ENCODE measurements around the gene CTXN3. TPM values are rescaled to one million over a fixed set of nuclear protein-coding genes. Genes with fewer than 3 reads are reported as not detected.

Gene CTXN3
- total RNA-seq, 2 donors from 2014 or later = not detected

DNA sequence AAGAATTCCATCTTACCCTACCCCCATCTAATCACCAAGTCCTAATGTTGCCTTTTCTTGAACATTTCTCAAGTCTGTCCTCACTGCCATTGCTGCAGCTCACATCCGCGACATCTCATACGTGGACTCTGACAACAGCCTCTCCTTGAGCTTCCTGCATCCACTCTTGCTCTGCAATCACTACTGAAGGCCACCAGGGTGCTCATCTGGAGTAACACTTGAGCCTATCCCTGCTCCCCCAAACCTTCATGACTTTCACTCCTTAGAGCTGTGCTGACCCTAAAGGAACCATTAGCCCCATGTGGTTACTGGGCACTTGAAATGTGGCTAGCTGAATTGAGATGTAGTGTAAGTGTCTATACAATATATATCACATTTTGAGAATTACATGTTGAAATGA is 46.4 kb upstream of the CTXN3 start:
- WGBS = 98% methylated on average over 3 of the region's 3 CpGs
- no peak for DNase-seq (ENCODE audit: low spot score)
- TF ChIP-seq POLR2A (IDR thresholded peaks at IDR 0.05) (no peak), POLR2AphosphoS5 (IDR thresholded peaks at IDR 0.05) (no peak)
- TF ChIP-seq, protein P1, sequence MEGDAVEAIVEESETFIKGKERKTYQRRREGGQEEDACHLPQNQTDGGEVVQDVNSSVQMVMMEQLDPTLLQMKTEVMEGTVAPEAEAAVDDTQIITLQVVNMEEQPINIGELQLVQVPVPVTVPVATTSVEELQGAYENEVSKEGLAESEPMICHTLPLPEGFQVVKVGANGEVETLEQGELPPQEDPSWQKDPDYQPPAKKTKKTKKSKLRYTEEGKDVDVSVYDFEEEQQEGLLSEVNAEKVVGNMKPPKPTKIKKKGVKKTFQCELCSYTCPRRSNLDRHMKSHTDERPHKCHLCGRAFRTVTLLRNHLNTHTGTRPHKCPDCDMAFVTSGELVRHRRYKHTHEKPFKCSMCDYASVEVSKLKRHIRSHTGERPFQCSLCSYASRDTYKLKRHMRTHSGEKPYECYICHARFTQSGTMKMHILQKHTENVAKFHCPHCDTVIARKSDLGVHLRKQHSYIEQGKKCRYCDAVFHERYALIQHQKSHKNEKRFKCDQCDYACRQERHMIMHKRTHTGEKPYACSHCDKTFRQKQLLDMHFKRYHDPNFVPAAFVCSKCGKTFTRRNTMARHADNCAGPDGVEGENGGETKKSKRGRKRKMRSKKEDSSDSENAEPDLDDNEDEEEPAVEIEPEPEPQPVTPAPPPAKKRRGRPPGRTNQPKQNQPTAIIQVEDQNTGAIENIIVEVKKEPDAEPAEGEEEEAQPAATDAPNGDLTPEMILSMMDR (IDR thresholded peaks at IDR 0.05) = no peak

DNA sequence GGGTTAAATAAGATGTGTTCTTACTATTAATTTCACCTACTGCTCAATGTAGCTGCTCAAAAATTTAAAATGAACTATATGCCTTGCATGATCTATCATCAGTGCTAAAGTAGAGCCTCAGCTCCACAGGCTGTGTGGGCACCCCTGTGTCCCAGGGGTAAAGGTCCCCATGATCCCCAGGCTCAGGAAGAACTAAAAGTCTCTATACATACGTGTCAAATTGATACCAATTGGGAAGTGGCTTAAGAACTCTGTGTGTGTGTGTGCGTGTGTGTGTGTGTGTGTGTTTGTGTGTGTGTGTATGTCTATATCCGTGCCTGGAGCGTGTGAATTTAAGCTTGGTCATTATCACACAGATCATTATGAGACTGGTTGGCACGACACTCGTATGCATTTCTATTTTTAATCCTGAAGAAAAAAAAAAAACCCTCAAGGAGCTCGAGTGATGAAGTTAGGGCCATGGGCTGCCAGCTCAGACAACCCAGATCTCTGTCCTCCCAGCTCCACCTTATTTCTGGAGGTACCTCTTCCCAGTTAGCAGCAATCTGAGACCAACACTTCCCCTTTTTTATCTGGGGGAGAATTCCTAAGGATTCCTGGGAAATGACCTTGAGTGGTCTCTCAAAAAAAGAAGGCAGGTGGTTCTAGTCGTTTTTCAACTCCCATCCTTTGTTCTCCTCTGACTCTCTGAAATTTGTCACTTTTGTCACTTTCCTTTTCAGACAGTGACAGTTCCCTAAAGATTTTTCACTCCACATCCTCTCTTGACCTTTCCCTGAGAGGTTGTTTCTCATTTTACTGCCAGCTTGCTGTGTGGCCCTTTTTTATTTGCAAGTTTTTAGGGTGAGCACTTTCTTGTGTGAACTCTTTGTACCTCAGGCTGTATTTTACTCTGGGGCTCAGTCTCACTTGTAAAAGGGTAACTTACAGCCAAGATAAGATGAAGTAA is 45.7 kb upstream of the CTXN3 start:
- TF ChIP-seq POLR2A (IDR thresholded peaks at IDR 0.05) (no peak), POLR2AphosphoS5 (IDR thresholded peaks at IDR 0.05) (no peak)
- TF ChIP-seq, protein P1 (IDR thresholded peaks at IDR 0.05) = no peak
- intact Hi-C loops (cut with DNase I) = no loop called here
- DNase-seq (ENCODE audit: low spot score) = no peak
- no peak overlapping the region for H3K27ac ChIP-seq
- H3K36me3 ChIP-seq = no peaks in the 10 kb centered on the region
- WGBS = 40% methylated on average over 8 of the region's 8 CpGs
- no peaks in the 10 kb centered on the region for H3K27me3 ChIP-seq (replicated peaks; ENCODE audit: insufficient read depth)
- no peaks in the 10 kb centered on the region for H3K4me1 ChIP-seq (replicated peaks)
- no peak overlapping the region for H3K4me3 ChIP-seq
- no peaks in the 10 kb centered on the region for H3K9me3 ChIP-seq

More for the DNA sequence above, 46.4 kb upstream of the CTXN3 start:
- H3K9me3 ChIP-seq = no peaks in the 10 kb centered on the region
- no peaks in the 10 kb centered on the region for H3K36me3 ChIP-seq
- no peaks in the 10 kb centered on the region for H3K4me1 ChIP-seq (replicated peaks)
- intact Hi-C loops (cut with DNase I) = no loop called here
- no peaks in the 10 kb centered on the region for H3K27me3 ChIP-seq (replicated peaks; ENCODE audit: insufficient read depth)
- no peak overlapping the region for H3K27ac ChIP-seq
- H3K4me3 ChIP-seq = no peak overlapping the region

DNA sequence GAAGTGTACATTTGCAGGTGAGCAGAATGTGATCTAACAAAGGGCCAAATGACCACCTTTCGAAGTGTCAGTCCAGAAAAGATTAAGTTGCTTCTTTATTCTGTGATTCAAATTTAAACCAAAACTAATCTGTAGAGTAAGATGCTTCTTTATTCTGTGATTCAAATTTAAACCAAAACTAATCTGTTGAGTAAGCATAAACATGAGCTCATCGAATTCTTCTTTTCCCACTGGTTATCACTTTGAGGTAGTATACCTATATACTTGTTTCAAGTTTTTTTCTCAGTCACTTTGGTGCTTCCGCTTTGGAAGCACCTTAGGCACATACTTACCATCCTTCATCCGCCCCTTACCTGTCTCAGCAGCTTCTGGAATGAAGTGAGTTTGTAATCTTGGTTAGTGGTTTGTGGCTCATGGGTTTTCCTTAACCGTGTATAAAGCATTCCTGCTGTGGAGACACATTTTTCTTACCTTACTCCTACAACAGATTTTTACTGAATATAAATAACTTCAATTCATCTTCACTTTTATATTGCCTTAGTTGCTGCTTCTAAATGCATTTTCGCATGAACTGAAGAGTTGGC is 40.7 kb upstream of the CTXN3 start:
- Histone ChIP-seq H3K4me1 (replicated peaks) (no peaks in the 10 kb centered on the region), H3K27me3 (replicated peaks; ENCODE audit: insufficient read depth) (no peaks in the 10 kb centered on the region), H3K27ac (no peak overlapping the region), H3K9me3 (no peaks in the 10 kb centered on the region), H3K36me3 (no peaks in the 10 kb centered on the region), H3K4me3 (no peak overlapping the region)
- WGBS = 86% methylated on average over 6 of the region's 6 CpGs
- TF ChIP-seq POLR2A (IDR thresholded peaks at IDR 0.05) (no peak), POLR2AphosphoS5 (IDR thresholded peaks at IDR 0.05) (no peak)
- TF ChIP-seq, protein P1 (IDR thresholded peaks at IDR 0.05) = no peak
- intact Hi-C loops (cut with DNase I) = no loop called here
- no peak for DNase-seq (ENCODE audit: low spot score)

DNA sequence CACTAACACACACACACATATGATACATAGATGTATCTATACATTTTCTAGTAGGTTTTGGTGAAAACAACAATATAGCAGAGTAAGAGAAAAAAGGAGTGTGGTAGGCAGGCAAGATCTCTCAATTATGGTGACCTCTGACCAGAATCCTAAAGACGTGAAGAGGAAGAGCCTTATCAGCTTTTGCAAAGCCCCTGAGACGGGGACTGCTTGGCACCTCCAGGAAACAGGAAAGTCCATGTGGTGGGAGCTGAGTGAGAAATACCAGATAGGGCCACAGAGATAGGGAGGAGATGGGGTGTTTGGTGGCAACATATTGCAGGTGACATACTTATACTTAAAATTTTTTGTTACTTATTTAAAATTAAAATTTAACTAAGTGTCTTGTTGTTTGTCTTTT is 39.9 kb upstream of the CTXN3 start:
- no peaks in the 10 kb centered on the region for H3K4me1 ChIP-seq (replicated peaks)
- H3K27me3 ChIP-seq (replicated peaks; ENCODE audit: insufficient read depth) = no peaks in the 10 kb centered on the region
- no peaks in the 10 kb centered on the region for H3K9me3 ChIP-seq
- no peak overlapping the region for H3K27ac ChIP-seq
- 79% methylated on average over 2 of the region's 2 CpGs for WGBS
- TF ChIP-seq POLR2AphosphoS5 (IDR thresholded peaks at IDR 0.05) = no peak
- TF ChIP-seq, protein P1 (IDR thresholded peaks at IDR 0.05) = no peak
- no peak for TF ChIP-seq POLR2A (IDR thresholded peaks at IDR 0.05)
- no peak for DNase-seq (ENCODE audit: low spot score)
- H3K4me3 ChIP-seq = no peak overlapping the region
- intact Hi-C loops (cut with DNase I) = no loop called here
- no peaks in the 10 kb centered on the region for H3K36me3 ChIP-seq

Measured in prostate gland (tissue), 2 donors.